ENCODE results near the gene EIF4E2. TPM values are rescaled to one million over a fixed set of nuclear protein-coding genes. Genes with fewer than 3 reads are reported as not detected.

The EIF4E2 gene
- total RNA-seq = 86.3 and 104 TPM in 2 replicates

GRCh38 chr2:232550354-232551249 is at the start of gene EIF4E2, which contains the start of gene TIGD1:
Gene EIF4E2 (plus strand): TSS chr2:232550689. CDS start chr2:232550725, 36 bp downstream.
Gene TIGD1 (minus strand): TSS chr2:232550557. CDS start chr2:232549882, 675 bp downstream.

GRCh38 chr2:232519581-232520438 is 30.7 kb upstream of the EIF4E2 start, which contains the start of gene PRSS56:
Gene PRSS56 (plus strand): TSS chr2:232520388. CDS start chr2:232520599, 211 bp downstream.

GRCh38 chr2:232525791-232526371 is 24.6 kb upstream of the EIF4E2 start, which contains the start of gene CHRND:
Gene CHRND (plus strand): TSS chr2:232526160. CDS start chr2:232526216, 56 bp downstream.

GRCh38 chr2:232539298-232540231 is 10.9 kb upstream of the EIF4E2 start, which contains the start of gene CHRNG:
Gene CHRNG (plus strand): TSS chr2:232539692. CDS start chr2:232539748, 56 bp downstream.

Other genes starting within 250 kb of the EIF4E2 start
- gene ALPP, start 171.9 kb upstream of the EIF4E2 start, total RNA-seq = not detected in 2 replicates
- not detected in 2 replicates for gene ALPG, start 143.8 kb upstream of the EIF4E2 start, total RNA-seq
- not detected in 2 replicates for gene ALPI, start 94.5 kb upstream of the EIF4E2 start, total RNA-seq
- not detected in 2 replicates for gene ECEL1, start 62.9 kb upstream of the EIF4E2 start, total RNA-seq
- gene PRSS56, start 30.3 kb upstream of the EIF4E2 start, total RNA-seq = not detected in 2 replicates
- not detected in 2 replicates for gene CHRND, start 24.5 kb upstream of the EIF4E2 start, total RNA-seq
- gene CHRNG, start 11.0 kb upstream of the EIF4E2 start, total RNA-seq = not detected in 2 replicates
- gene TIGD1, start 132 bp upstream of the EIF4E2 start, total RNA-seq = 1.1 and 2.2 TPM in 2 replicates
- gene EFHD1, start 82.9 kb downstream of the EIF4E2 start, total RNA-seq = 0.21 and 0.84 TPM in 2 replicates
- gene GIGYF2, start 146.6 kb downstream of the EIF4E2 start, total RNA-seq = 29.7 and 36.9 TPM in 2 replicates
- not detected in 2 replicates for gene KCNJ13, start 225.9 kb downstream of the EIF4E2 start, total RNA-seq

Data from airway epithelial cell (primary cell).